HepG2 (cell line): ENCODE data around the gene ANKRD61. TPM values are rescaled to one million over a fixed set of nuclear protein-coding genes. Genes with fewer than 3 reads are reported as not detected.
A peak's percentile ranks its signal among the peaks of the same experiment; 100 is the strongest.

Experiments used
- AFF4 ChIP-seq: sonication (generic); formaldehyde crosslinking; IDR thresholded peaks from 2 replicates; pipeline ENCODE4 v1.4.0; 2020; ENCODE audit warnings: missing genetic modification reagents
- ARNTL ChIP-seq: sonication (generic); formaldehyde crosslinking; IDR thresholded peaks from 2 replicates; pipeline ENCODE4 v1.4.0; 2020; ENCODE audit warnings: mild to moderate bottlenecking, missing genetic modification reagents
- ATF6 ChIP-seq: sonication (generic); formaldehyde crosslinking; conservative IDR thresholded peaks from 2 replicates; pipeline ENCODE4 v1.4.0; 2020; ENCODE audit warnings: missing genetic modification reagents
- ELK4 ChIP-seq: sonication (generic); formaldehyde crosslinking; IDR thresholded peaks from 2 replicates; pipeline ENCODE4 v1.9.0; 2021; ENCODE audit warnings: missing genetic modification reagents, borderline replicate concordance
- GABPB1 ChIP-seq: IDR thresholded peaks from 2 replicates; pipeline ENCODE4 v1.6.1; 2016; ENCODE audit warnings: mild to moderate bottlenecking, missing genetic modification reagents, moderate library complexity, missing compliant biosample characterization
- GTF3A ChIP-seq: sonication (generic); formaldehyde crosslinking; conservative IDR thresholded peaks from 2 replicates; pipeline ENCODE4 v1.4.0; 2020; ENCODE audit warnings: mild to moderate bottlenecking, missing genetic modification reagents
- KDM3A ChIP-seq: IDR thresholded peaks from 2 replicates; pipeline ENCODE4 v1.6.1; 2018; ENCODE audit warnings: low read depth, missing compliant biosample characterization
- PTBP1 ChIP-seq: fragments of 200-400 bp; formaldehyde crosslinking; IDR thresholded peaks from 2 replicates; pipeline ENCODE4 v1.6.1; 2018; ENCODE audit warnings: low read length, low read depth; ENCODE audit not compliant: poor library complexity, severe bottlenecking
- TRAFD1 ChIP-seq: sonication (generic); formaldehyde crosslinking; IDR thresholded peaks from 2 replicates; pipeline ENCODE4 v1.5.1; 2020; ENCODE audit warnings: missing genetic modification reagents, mild to moderate bottlenecking, borderline replicate concordance
- ZFP36L2 ChIP-seq: sonication (generic); formaldehyde crosslinking; IDR thresholded peaks from 2 replicates; pipeline ENCODE4 v1.4.0; 2020; ENCODE audit warnings: missing genetic modification reagents
- ZFP82 ChIP-seq: sonication (generic); formaldehyde crosslinking; IDR thresholded peaks from 2 replicates; pipeline ENCODE4 v1.5.1; 2020; ENCODE audit warnings: mild to moderate bottlenecking, missing genetic modification reagents, borderline replicate concordance
- ZFY ChIP-seq: sonication (generic); formaldehyde crosslinking; IDR thresholded peaks from 2 replicates; pipeline ENCODE4 v1.4.0; 2020; ENCODE audit warnings: missing genetic modification reagents
- ZNF34 ChIP-seq: sonication (generic); formaldehyde crosslinking; IDR thresholded peaks from 2 replicates; pipeline ENCODE4 v1.4.0; 2020; ENCODE audit warnings: mild to moderate bottlenecking, missing genetic modification reagents, borderline replicate concordance
- ZNF430 ChIP-seq: sonication (generic); formaldehyde crosslinking; IDR thresholded peaks from 2 replicates; pipeline ENCODE4 v1.9.0; 2021; ENCODE audit warnings: mild to moderate bottlenecking, missing genetic modification reagents
- ZNF574 ChIP-seq: sonication (generic); formaldehyde crosslinking; IDR thresholded peaks from 2 replicates; pipeline ENCODE4 v1.4.0; 2020; ENCODE audit warnings: missing genetic modification reagents
- polyA plus RNA-seq, 8 experiments: library from polyadenylated mRNA; depleted of rRNA in 3 of 8; stranded (reverse) in 7 of 8; unstranded in 1 of 8; fragments of >200 nt; fragmentation: Illumina TruSeq in 4 of 8; extraction: Trizol in 4 of 8; gene quantifications; 2 replicates each; pipeline versions ENCODE4 v1.2.1 to v1.2.3, GENCODE V29; 2011 to 2016; ENCODE audit warnings: low read depth in 4 of 8, missing spikeins in 1 of 8, mixed read lengths in 1 of 8; ENCODE audit not compliant: insufficient read depth in 1 of 8
- total RNA-seq, 5 experiments: library from RNA; depleted of rRNA; stranded (reverse); fragments of >200 nt; fragmentation: Illumina TruSeq; extraction: Trizol; gene quantifications; 2 replicates each; pipeline ENCODE4 v1.2.3, GENCODE V29; 2016; ENCODE audit warnings: low read depth in 1 of 5

The ANKRD61 gene
- total and polyA plus RNA-seq, 2 of the 13 experiments (the other 11 are each of a cell fraction or from before 2014, with no cell fraction given): 0.13 TPM; not detected in 1

GRCh38 chr7:6008668-6009611 lies 22.2 kb upstream of the ANKRD61 start, which contains the start of the genes AIMP2 and PMS2 (continued):
- TF ChIP-seq ZNF430 (CRISPR knock-in tag): peak; percentile 99
- TF ChIP-seq PTBP1: no peak
- TF ChIP-seq ZFP36L2: peak; percentile 92; the same call in 1 of the 2 replicates
- TF ChIP-seq ZFP82 (CRISPR knock-in tag): peak; percentile 99
- peak; percentile 94 for TF ChIP-seq GABPB1 (CRISPR knock-in tag)
- no peak; the same call in 1 of the 2 replicates for TF ChIP-seq KDM3A
- TF ChIP-seq ZNF34 (CRISPR knock-in tag): peak; percentile 88
- TF ChIP-seq ATF6: no peak; the same call in 1 of the 2 replicates
- peak; percentile 93 for TF ChIP-seq ZNF574 (CRISPR knock-in tag)
- TF ChIP-seq ZFY: peak; percentile 98
- TF ChIP-seq ELK4: peak; percentile 41; the same call in 1 of the 2 replicates
- peak; percentile 95; the same call in 1 of the 2 replicates for TF ChIP-seq GTF3A (CRISPR knock-in tag)
- TF ChIP-seq AFF4 (CRISPR knock-in tag): no peak; the same call in 1 of the 2 replicates
- peak; percentile 98 for TF ChIP-seq ARNTL (CRISPR knock-in tag)
- no peak; the same call in 1 of the 2 replicates for TF ChIP-seq TRAFD1 (CRISPR knock-in tag)
